ENCODE measurements around the gene CNIH1.

Gene CNIH1

DNA sequence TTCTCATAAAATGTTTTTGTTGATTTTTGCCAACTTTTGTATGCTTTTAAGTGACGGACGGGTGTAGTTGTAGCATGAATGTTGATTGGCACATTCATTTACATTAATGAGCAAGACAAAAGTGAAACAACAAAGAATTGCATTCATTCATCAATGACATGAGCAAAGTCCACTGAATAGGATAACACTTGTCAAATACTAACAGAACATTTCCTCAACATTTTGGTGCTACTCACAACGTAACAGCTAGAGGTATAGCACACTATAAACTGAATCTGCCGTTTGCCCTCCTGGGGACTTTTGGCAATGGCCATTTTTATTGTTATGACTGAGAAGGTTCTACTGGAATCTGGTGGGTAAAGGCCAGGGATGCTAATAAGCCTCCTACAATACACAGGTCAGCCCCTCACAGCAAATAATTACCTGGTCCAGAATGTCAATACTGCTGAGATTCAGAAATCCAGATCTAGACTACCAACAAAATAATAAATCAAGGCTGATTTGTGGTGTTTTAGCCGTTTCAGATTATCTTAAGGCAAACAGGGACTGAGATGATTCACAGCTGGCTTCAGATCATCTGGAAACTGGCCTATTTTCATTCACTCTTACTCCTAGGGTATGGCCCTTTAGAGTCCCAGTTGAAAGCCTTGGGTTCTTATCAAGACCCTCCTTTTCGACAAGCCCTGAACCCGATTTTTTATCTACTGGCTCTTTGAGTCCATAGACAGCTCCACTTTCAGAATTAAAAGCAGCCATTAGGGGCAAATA lies 66.9 kb downstream of the CNIH1 start:
- Histone ChIP-seq H3K9ac (ENCODE audit: low read length) (no peak overlapping the region), H3K4me1 (ENCODE audit: insufficient read depth, low read length) (no peaks in the 10 kb centered on the region), H3K4me3 (ENCODE audit: low read depth in 1 of 2, low read length in 2 of 2) (no peak overlapping the region), H3K27me3 (ENCODE audit: control insufficient read depth in 1 of 2, insufficient read depth in 2 of 2, low read length in 2 of 2) (no peaks in the 10 kb centered on the region), H3K27ac (ENCODE audit: low read depth, low read length) (no peak overlapping the region), H3K9me3 (ENCODE audit: low read length) (no peaks in the 10 kb centered on the region), H3K36me3 (ENCODE audit: insufficient read depth, low read length) (no peaks in the 10 kb centered on the region)

All from muscle layer of colon (tissue), 2 donors.